ENCODE data around the gene OR13F1.

- TF ChIP-seq EZH2 (IDR thresholded peaks at IDR 0.05) (no peak), POLR2AphosphoS5 (IDR thresholded peaks at IDR 0.05; ENCODE audit: borderline replicate concordance, low read depth, low read length) (no peak)
Observed at GRCh38 chr9:104482921-104483570, 21.0 kb upstream of the OR13F1 start.
